H1 (cell line): Measurements from ENCODE around the gene PGM2.

Experiments
- CEBPB ChIP-seq: IDR thresholded peaks from 2 replicates; pipeline ENCODE4 v1.6.1; 2012; ENCODE audit warnings: low read depth, low read length
- CREB1 ChIP-seq: IDR thresholded peaks from 2 replicates; pipeline ENCODE4 v1.6.1; 2012; ENCODE audit warnings: inconsistent platforms
- TBP ChIP-seq: IDR thresholded peaks from 2 replicates; pipeline ENCODE4 v1.6.1; 2011; ENCODE audit warnings: low read depth, low read length, improper control_type of control experiment
- YY1 ChIP-seq: IDR thresholded peaks from 2 replicates; pipeline ENCODE4 v1.6.1; 2011; ENCODE audit warnings: low read depth, mild to moderate bottlenecking, low read length

- TF ChIP-seq TBP: no peak
- TF ChIP-seq YY1: no peak
- TF ChIP-seq CREB1: no peak
- no peak for TF ChIP-seq CEBPB
Observed at GRCh38 chr4:37827030-37827685, 672 bp downstream of the PGM2 start.
